Measurements from ENCODE around the gene EGFR. TPM values are rescaled to one million over a fixed set of nuclear protein-coding genes. Genes with fewer than 3 reads are reported as not detected.

EGFR gene
- polyA plus RNA-seq, 1 experiment, result 62.6 TPM

- H3K27me3 ChIP-seq (ENCODE audit: control insufficient read depth, insufficient read depth, low read length), result no peaks in the 10 kb centered on the region
- CTCF ChIA-PET, result interaction anchor here (5.1 kb wide), 1 partner anchor 289 kb away, joined by 27 read pairs; no protein-coding TSS in a partner anchor
- POLR2A ChIA-PET, result interaction anchor here (0.8 to 1.1 kb wide), 2 partner anchors 70 to 189 kb away, joined by 3 read pairs; no protein-coding TSS in a partner anchor
- H3K9me3 ChIP-seq (ENCODE audit: control insufficient read depth, insufficient read depth, low read length), result no peaks in the 10 kb centered on the region; the same call in 1 of the 2 replicates
- no peak overlapping the region for H3K4me3 ChIP-seq (ENCODE audit: low read depth, low read length)
- no peak for DNase-seq (ENCODE audit: low read depth, low spot score)
- no peak for TF ChIP-seq CTCF (IDR thresholded peaks at IDR 0.05; ENCODE audit: low read depth, low read length)
- peak overlapping the region; percentile 87 for H3K27ac ChIP-seq (ENCODE audit: low read depth, low read length)
These were observed 44.2 kb downstream of the EGFR start for GRCh38 chr7:55063061-55063460.

- Histone ChIP-seq H3K27ac (ENCODE audit: low read depth, low read length) (peak overlapping the region; percentile 87), H3K9me3 (ENCODE audit: control insufficient read depth, insufficient read depth, low read length) (no peaks in the 10 kb centered on the region; the same call in 1 of the 2 replicates), H3K4me3 (ENCODE audit: low read depth, low read length) (no peak overlapping the region), H3K27me3 (ENCODE audit: control insufficient read depth, insufficient read depth, low read length) (no peaks in the 10 kb centered on the region)
- TF ChIP-seq CTCF (IDR thresholded peaks at IDR 0.05; ENCODE audit: low read depth, low read length), result no peak
- CTCF ChIA-PET, result interaction anchor here (5.1 kb wide), 1 partner anchor 289 kb away, joined by 27 read pairs; no protein-coding TSS in a partner anchor
- no peak for DNase-seq (ENCODE audit: low read depth, low spot score)
- POLR2A ChIA-PET, result interaction anchor here (0.8 to 1.1 kb wide), 2 partner anchors 69 to 189 kb away, joined by 3 read pairs; no protein-coding TSS in a partner anchor
These were observed 44.8 kb downstream of the EGFR start for GRCh38 chr7:55063633-55064032.

GRCh38 chr7:55065079-55065478 is 46.3 kb downstream of the EGFR start:
- POLR2A ChIA-PET, result interaction anchor here (0.7 to 2.5 kb wide), 15 partner anchors 11 to 277 kb away, joined by 3 to 25 read pairs (median 6); partner anchors contain the start of gene EGFR
- CTCF ChIA-PET, result interaction anchor here (0.6 to 5.1 kb wide), 9 partner anchors 17 to 291 kb away, joined by 3 to 27 read pairs (median 3); no protein-coding TSS in a partner anchor
- no peak overlapping the region for H3K4me3 ChIP-seq (ENCODE audit: low read depth, low read length)
- H3K9me3 ChIP-seq (ENCODE audit: control insufficient read depth, insufficient read depth, low read length), result no peaks in the 10 kb centered on the region; the same call in 1 of the 2 replicates
- peak; percentile 93 for DNase-seq (ENCODE audit: low read depth, low spot score)
- H3K27ac ChIP-seq (ENCODE audit: low read depth, low read length), result peak overlapping the region; percentile 98
- H3K27me3 ChIP-seq (ENCODE audit: control insufficient read depth, insufficient read depth, low read length), result no peaks in the 10 kb centered on the region
- no peak for TF ChIP-seq CTCF (IDR thresholded peaks at IDR 0.05; ENCODE audit: low read depth, low read length)

GRCh38 chr7:55065511-55066229 is 46.9 kb downstream of the EGFR start:
- H3K9me3 ChIP-seq (ENCODE audit: control insufficient read depth, insufficient read depth, low read length), result no peaks in the 10 kb centered on the region; the same call in 1 of the 2 replicates
- POLR2A ChIA-PET, result interaction anchor here (0.6 to 2.5 kb wide), 18 partner anchors 10 to 277 kb away, joined by 3 to 25 read pairs (median 6); partner anchors contain the start of gene EGFR
- H3K27ac ChIP-seq (ENCODE audit: low read depth, low read length), result peak overlapping the region; percentile 98
- TF ChIP-seq CTCF (IDR thresholded peaks at IDR 0.05; ENCODE audit: low read depth, low read length), result peak; percentile 24; the same call in 1 of the 2 replicates
- peak overlapping the region; percentile 39 for H3K4me3 ChIP-seq (ENCODE audit: low read depth, low read length)
- CTCF ChIA-PET, result interaction anchor here (0.6 to 5.1 kb wide), 9 partner anchors 16 to 291 kb away, joined by 3 to 27 read pairs (median 3); no protein-coding TSS in a partner anchor
- peak; percentile 79 for DNase-seq (ENCODE audit: low read depth, low spot score)
- no peaks in the 10 kb centered on the region for H3K27me3 ChIP-seq (ENCODE audit: control insufficient read depth, insufficient read depth, low read length)
